HG03039 (cell line): Measurements from ENCODE around the gene SBSN.

Experiments
- ATAC-seq: cut with Tn5 transposase; IDR thresholded peaks from one replicate; pipeline ENCODE4 v1.9.1; 2021; ENCODE audit warnings: mild to moderate bottlenecking, moderate library complexity; ENCODE audit not compliant: unreplicated experiment

Gene SBSN, protein sequence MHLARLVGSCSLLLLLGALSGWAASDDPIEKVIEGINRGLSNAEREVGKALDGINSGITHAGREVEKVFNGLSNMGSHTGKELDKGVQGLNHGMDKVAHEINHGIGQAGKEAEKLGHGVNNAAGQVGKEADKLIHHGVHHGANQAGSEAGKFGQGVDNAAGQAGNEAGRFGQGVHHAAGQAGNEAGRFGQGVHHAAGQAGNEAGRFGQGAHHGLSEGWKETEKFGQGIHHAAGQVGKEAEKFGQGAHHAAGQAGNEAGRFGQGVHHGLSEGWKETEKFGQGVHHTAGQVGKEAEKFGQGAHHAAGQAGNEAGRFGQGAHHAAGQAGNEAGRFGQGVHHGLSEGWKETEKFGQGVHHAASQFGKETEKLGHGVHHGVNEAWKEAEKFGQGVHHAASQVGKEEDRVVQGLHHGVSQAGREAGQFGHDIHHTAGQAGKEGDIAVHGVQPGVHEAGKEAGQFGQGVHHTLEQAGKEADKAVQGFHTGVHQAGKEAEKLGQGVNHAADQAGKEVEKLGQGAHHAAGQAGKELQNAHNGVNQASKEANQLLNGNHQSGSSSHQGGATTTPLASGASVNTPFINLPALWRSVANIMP

DNA sequence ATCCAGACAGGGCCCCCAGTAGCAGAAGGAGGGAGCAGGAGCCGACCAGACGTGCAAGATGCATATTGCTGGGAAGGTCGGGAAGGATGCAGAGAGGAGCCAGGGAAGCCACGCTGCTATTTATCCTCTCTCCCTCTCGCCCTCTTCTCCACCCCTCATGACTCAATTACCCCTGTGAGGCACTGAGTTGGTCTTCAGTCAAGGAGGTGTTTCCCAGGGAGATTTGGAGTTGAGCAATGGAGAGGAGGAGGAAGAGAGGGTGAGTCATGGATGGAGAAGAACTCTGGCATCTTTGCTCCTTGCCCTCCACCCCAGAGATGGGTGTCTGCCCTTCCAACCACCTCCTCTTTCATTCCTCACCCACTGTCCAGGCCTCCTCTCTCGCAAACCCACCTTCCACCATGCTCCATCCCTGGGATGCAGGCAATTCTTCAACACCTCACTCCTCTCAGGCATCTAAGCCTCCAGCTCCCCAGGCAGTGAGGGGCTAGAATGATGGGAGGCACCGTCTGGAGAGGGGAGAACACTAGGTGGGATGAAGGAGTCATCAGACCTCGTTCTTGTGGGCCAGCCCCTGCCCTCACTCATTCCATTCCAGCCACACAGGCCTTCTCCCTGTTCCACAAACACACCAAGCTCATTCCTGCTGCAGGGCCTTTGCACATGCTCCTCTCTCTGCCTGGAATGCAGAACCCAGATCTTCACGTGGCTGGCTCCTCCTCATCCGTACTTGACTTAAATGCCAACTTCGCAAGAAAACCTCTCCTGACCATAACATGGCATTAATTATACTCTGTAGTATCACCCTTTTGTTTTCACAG is at the start of gene SBSN:
TSS of gene SBSN (minus strand) at position 94 of the 821 bp plus-strand sequence. CDS start at position 64, 30 bp downstream.
- no peak for ATAC-seq

DNA sequence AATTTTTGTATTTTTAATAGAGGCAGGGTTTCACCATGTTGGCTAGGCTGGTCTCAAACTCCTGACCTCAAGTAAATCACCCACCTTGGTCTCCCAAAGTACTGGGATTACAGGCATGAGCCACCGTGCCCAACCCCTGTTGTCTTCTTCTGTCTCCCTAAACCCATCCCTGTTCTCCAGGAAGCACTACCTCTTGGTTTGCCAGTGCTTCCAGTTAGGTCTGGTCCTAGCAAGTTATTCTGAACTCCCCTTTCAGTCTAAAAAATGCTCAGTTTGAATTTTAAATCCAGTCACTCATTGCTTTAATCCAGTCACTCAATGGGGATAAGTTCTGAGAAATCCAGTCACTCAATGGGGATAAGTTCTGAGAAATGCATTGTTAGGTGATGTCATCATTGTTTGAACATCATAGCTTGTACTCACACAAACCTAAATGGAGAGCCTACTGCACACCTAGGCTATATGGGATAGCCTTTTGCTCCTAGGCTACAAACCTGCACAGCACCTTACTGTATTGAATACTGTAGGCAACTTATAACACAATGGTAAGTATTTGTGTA is 43.4 kb upstream of the SBSN start:
- no peak for ATAC-seq

DNA sequence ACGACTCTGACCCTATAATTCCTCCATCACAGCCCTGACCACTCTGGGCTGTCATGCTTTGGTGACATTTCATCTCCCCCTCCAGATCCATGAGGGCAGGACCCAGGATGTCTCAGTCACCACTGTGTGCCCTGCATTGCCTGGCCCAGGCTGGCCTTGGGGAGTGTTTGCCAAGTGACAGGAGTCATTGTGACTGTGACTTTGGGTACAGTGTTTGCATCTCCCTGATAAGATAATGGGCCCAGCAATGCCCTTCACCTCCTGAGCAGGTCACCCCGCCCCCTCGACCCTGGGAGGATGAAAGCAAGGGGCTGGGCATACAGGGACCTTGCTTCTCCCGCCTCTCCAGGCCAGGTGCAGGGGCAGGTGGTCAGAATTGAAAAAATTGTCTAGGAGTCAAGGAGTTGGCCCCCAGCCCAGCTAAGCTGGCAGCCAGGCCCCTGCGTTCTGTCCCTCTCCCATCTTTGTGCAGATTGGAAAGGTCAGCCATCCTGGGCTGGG is 41.2 kb upstream of the SBSN start:
- ATAC-seq: no peak

DNA sequence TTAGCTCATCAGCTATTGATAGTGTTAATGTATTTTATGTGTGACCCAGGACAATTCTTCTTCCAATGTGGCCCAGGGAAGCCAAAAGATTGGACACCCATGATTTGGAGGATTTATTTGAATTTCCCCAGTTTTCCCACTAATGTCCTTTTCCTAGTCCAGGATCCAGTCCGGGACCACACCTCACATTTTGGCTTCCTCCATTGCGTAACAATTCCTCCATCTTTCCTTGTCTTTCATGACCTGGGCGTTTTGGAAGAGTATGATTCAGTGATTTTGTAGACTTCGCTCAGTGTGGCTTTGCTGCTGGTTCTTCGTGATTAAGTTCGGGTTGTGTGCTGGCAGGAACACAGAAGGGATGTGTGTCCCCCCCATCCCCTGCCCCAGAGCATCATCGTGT is 38.6 kb upstream of the SBSN start:
- ATAC-seq: no peak

DNA sequence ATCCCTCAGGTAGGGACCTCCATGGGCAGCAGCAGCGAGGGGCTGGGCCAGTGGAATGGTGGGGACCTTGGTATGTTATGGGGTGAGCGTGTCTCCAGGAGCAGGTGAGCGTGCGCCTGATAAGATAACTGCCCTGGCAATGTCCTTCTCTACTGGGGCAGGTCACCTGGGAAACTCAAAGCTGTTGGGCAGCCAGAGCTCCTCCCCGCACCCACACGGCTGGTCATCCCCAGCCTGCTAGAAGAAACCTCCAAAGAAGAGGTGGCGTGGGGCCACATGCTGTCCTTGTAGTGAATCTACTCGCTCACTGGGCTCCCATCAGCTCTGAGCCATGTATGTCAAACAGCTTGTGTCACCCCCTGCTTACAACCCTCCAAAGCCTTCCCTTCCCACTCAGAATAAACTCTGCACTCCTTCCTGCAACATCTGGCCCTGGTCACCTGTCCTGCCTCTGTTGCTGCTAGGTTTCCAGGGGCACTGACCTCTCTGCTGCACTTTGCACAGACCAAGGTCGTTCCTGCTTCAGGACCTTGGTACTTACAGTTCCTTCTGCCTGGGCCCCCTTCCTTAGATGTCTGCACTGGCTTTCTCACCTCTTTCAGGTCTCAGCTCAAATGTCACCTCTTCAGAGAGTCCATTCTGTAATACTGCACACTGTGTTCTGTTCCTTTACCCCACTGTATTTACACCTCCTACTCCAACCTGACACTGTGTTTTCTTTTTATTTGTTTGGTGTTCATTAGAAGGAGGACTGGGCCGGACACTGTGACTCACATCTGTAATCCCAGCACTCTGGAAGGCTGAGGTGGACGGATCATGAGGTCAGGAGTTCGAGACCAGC is 37.1 kb upstream of the SBSN start:
- no peak for ATAC-seq

DNA sequence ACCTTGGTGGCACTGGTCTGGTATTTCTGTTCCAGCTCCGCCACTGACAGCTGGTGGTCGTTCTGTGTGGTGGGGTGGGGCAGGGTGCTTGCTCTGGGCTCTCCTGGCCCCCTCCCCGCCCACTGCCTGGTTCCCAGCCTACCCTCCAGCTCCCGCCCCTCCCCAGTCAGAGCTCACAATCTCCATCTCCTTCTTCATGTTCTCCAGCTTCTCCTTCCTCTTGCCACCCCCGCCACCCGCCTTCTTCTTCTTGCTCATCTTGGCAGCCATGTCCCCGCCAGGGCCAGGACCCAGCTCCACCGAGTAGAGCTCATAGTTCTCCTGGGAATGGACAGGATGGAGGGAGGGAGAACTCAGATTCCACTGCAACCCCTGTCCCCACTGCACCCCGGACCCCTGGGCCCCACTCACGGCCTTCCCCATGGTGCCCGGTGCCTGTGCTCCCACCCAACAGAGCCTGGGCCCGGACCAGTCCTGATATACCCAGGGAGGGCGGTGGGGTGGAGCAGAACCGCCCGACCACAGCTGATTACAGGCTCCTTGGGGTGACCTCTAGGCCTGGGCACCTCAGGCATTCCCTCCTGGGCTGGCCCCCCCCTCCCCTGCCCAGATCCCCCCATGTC is 35.2 kb upstream of the SBSN start, which contains the start of gene ATP4A:
TSS of gene ATP4A (minus strand) at position 452 of the 623 bp plus-strand sequence. CDS start at position 423, 29 bp downstream.
- ATAC-seq: no peak

DNA sequence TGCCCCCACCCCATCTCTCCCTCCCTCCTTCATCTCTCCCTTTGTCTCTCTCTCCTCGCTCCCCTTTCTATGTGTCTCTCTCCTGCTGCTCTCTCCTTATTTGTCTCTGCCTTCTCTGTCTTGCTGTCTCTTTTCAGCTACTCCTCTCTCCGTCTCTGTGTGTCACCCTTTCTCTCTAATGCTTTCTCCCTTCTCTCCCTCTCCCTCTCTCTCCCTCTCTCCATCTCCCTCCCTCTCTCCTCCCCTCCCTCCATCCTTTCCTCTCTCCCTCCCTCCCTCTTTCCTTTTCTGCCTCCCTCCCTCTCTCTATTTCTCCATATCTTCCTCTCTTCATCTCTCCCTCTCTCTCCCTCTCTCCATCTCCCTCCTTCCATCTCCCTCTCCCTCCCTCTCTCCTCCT is 34.7 kb upstream of the SBSN start:
- no peak for ATAC-seq

DNA sequence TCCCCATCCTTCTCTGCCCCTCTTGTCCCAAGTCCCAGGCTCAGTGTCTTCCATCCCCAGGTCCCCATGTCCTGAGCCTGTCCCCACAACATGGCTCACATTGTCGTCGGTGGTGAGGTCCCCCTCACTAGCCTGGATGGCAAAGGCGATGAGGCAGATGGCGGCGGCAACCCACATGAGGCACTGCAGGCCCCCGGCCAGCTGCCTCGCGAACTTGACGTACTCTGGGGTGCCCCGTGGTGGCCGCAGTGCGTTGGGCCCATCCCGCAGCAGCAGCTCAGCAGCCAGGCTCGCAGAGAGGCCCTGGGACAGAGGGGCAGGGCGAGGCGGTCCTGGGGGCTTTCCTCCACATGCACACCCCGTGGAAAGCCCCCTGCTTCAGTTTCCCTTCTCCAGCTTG is 34.2 kb upstream of the SBSN start:
- no peak for ATAC-seq

DNA sequence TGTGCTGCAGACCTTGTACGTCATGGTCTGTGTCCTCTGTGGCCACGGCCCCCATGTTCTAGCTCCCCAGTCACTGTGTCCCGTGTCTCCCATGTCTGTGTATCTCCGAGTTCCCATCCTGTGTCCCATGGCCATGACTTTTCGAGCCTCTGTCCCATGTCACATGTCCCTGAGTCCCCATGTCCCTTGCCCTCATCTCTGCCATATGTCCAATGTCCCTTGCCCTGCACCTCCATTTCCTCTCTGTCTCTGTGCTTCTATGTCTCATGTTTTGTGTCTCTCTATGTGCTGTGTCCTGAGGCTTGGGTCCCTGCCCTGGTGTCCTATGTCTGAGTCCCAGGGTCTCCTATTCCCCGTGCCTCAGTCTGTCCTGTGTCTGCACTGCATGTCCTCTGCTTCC is 33.3 kb upstream of the SBSN start:
- no peak for ATAC-seq

DNA sequence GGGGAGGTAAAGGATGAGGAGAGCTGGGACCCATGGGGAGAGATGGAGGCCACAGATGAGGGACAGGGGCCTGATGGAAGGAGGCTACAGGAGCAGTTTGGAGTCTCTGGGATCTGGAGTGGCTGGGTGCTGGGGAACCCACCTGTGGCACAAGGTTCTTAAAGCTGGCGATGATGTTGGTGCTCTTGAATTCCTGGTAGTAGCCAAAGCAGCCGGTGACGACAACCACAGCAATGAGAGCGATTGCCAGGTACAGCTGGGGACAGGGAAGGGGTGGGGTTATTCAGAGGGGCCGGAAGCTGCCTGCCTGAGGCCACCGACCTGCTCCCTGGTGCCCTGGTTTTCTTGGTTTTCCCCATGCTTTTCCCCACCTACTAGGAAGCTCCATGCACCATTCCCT is 32.6 kb upstream of the SBSN start:
- no peak for ATAC-seq

DNA sequence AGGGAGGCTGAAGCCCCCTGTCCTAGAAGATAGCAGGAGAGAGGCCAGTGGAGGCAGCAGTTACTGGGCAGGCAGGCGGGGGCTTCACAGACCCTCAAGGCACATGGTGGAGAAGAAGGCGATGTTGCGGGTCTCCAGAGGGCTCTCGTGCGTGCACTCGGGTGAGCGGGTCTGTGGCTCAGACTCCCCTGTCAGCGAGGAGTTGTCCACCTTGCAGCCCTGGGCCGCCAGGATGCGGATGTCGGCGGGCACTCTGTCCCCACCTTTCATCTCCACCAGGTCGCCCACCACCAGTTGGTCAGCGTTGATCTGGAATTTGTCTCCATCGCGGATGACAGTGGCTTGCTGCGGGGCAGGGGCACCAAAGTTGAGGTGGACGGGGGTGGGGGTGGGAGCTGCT is 32.2 kb upstream of the SBSN start:
- no peak for ATAC-seq

DNA sequence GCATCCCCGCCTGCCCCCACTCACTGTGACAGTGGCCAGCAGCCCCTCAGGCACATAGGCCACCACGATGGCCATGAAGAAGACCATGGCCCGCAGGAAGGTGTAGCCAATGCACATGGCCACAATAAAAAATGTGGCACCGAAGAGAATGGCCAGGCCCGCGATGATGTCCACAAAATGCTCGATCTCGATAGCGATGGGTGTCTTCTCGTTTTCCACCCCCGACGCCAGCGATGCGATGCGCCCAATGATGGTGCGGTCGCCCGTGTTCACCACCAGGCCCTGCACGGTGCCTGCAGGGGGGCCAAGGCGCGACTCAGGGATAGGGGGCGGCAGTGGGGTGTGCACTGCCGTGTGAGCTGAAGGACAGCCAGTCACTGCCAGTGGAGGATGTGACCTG is 31.7 kb upstream of the SBSN start:
- ATAC-seq: no peak

DNA sequence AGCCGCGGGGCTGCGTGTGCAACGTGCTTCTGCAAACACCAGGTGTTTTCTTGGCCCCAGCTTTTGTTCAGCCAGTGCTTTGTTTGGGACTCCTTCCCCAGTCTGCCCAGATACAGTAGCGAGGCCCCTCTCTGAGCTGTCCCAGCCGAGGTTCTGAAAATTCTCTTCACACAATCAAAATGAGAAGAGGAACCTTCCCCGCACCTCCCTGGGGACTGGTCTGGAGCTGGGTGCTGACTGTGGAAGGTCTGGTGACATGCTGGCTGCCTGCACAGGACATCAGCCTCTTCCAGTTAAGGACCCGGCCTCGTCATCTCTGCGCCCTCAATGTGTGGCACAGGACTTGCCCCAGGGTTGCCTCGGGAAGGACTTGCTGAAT is 31.2 kb upstream of the SBSN start:
- ATAC-seq: no peak

DNA sequence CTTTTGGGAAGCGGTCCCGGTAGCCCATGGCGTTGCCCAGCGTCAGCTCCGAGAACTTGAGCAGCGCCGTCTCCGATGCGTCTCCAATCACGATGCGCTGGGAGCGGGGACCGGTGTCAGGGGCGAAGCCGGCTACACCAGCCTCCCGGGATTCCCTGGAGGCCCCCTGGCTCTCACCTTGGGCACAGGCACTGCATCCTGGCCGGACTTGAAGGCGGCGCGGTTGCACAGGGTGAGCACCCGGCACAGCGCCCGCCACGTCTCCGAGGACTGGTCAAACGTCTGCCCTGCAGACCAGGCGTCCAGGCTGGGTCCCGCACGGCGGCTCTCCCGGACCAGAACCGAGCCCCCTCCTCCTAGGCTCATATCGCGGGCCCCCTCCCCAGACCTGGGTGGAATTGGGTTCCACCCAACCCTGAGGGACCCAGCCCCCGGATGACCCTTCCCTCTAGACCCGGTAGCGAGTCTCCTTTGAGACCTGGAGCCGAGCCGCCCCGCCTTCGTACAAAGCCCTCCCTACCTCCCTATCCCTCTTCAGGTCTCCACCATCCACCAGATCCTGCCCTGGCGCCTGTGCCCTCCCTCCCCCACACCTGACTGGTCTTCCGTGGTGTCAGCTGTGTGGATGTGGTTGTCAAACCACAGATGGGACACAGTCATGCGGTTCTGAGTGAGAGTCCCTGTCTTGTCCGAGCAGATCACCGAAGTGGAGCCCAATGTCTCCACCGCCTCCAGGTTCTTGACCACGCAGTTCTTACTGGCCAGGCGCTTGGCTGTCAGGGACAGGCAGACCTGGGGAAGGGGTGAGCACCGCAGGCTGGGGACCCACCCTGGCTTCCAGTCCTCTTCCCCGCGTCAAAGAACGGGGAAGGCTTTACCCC is 30.5 kb upstream of the SBSN start:
- ATAC-seq: no peak

DNA sequence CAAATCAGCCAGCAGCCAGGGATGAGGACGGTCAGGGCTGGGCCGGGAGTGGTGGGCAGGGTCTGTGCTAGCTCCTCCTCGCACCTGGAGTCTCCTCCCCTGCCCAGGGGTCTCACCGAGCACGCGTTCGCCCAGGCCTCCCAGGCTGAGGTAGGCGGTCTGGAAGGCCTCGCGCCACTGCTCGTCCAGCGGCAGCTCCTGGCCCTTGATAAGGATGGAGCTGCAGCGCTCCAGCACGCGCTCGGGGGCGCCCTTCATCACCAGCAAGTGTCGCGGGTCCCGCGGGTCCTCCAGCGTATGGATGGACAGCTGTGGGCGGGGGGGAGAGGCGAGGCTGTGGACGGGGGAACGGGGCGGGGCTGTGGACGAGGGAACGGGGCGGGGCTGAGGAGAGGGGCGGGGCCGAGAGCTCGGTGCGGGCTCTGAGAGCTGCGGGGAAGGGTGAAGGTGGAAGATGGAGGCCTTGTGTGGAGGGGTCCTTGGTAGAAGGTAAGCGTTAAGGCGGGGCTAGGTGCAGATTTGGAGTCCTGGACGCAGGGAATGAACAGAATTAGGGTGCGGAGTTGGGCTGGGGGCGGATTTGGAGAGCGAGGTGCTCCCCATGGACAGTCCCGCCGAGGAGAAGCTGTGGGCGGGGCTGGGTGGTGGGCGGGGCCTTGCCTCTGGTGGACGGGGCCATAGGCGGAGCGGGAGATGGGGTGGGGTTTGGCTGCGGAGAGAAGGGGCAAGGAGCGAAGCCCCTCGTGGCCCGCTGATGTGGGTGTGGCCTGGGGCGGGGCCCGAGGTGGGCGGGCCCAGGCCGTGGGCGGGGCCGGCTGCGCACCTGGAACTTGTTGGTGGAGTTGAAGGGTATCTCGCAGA is 29.7 kb upstream of the SBSN start:
- no peak for ATAC-seq

DNA sequence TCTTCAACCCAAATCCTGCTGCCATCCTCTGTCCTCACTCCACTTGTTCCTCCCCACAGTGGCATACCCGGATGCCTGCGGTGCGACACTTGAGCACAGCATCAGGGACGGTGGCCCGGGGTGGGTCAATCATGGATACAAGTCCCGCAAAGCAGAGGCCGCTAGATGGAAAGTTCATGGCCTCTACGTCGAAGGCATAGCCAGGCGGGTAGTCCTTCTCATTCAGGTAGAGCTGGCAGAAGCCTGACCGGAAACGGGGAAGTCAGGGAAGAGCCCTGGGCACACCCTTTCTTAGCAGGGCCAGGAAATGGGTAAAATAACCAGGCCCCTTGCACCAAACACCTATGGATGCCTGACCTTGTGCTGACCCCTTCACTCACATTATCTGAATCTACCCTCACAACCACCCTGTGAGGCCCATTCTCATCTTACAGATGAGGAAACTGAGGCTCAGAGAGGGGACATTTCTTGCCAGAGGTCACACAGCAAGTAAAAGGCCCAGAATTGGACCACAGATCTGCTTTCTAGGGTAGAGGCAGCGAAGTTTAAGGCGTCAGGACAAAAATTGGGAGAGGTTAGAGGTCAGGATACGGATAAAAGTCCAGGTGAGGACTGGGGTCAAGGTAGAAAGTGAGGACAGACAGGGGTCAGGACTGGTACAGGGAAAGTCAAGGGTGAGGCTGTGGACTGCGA is 28.9 kb upstream of the SBSN start:
- ATAC-seq: no peak

DNA sequence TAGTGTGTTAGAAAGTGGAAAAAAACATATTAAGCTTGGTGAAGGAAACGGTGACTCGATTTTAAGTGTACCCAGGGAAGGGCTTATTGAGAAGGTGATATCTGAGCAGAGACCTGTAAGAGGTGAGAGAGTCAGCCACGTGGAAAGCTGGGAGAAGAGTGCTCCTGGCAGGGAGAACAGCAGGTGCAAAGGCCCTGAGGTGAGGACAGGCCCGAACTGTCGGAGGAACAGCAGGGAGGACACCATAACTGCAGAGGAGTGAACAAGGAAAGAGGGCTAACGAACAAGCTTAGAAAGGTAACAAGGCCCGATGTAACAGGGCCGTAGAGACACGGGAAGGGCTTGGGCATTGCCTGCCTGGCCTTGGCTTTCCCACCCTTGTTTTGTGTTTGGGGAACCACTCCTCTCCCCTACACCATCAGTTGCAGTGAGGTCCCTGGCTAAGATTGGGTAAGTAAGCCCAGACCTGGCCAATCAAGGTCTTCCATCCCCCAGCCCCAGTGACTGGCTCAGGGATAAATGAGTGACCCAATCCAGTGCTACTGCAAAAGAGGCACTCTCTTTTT is 28.0 kb upstream of the SBSN start:
- no peak for ATAC-seq
